Body of pancreas (tissue), 4 donors: ENCODE measurements around the gene KIF22. TPM values are rescaled to one million over a fixed set of nuclear protein-coding genes. Genes with fewer than 3 reads are reported as not detected.

Experiments used
- ATAC-seq: fragments of 150-250 bp; one replicate; pipeline ENCODE4 v1.9.1; 2016
- DNase-seq, 4 donors: peaks; one replicate each; pipeline ENCODE4 v3.0.0-alpha.2; 2019
- H3K27ac ChIP-seq, 4 donors: fragments of 200-600 bp; sonication (generic); 1 replicate in 3 of 4; 2 replicates in 1 of 4; pipeline versions ENCODE4 v1.5.1 to v1.6.1; 2016 to 2019; ENCODE audit warnings: mild to moderate bottlenecking in 1 of 4, mixed read lengths in 1 of 4, moderate library complexity in 1 of 4
- H3K27me3 ChIP-seq, 2 donors: fragments of 200-600 bp; sonication (generic); one replicate each; pipeline ENCODE4 v1.6.0; 2016; ENCODE audit warnings: mild to moderate bottlenecking in 1 of 2
- H3K36me3 ChIP-seq, 2 donors: fragments of 200-600 bp; sonication (generic); replicated peaks in 1 of 2; 2 replicates each; pipeline ENCODE4 v1.5.1; 2016; ENCODE audit warnings: low read depth in 2 of 2; ENCODE audit not compliant: insufficient read depth in 1 of 2
- H3K4me1 ChIP-seq: fragments of 200-600 bp; sonication (generic); one replicate; pipeline ENCODE4 v1.6.0; 2016
- H3K4me3 ChIP-seq, 2 donors: fragments of 200-600 bp; sonication (generic); 1 replicate in 1 of 2; 2 replicates in 1 of 2; pipeline ENCODE4 v1.5.1; 2016 to 2019
- H3K9me3 ChIP-seq, 3 donors: fragments of 200-600 bp; sonication (generic); 1 replicate in 2 of 3; 2 replicates in 1 of 3; pipeline ENCODE4 v1.5.1; 2016
- CTCF ChIP-seq, 7 experiments: fragments of 450-650 bp in 4 of 7; fragments of 200-600 bp in 3 of 7; sonication (generic) in 3 of 7; IDR thresholded peaks; one replicate each; pipeline ENCODE4 v1.5.1; 2016 to 2019; ENCODE audit warnings: antibody characterized with exemption in 7 of 7
- POLR2A ChIP-seq, 3 donors: fragments of 450-650 bp; IDR thresholded peaks; one replicate each; pipeline ENCODE4 v1.6.1; 2016; ENCODE audit warnings: antibody characterized with exemption in 3 of 3, mild to moderate bottlenecking in 2 of 3
- WGBS, 2 donors: methylation state at CpG; one replicate each; pipeline ENCODE4 v1.1.5; 2017; 5-methylcytosine and 5-hydroxymethylcytosine counted together
- intact Hi-C: fragments of 100-400 bp; cut with DNase I; formaldehyde crosslinking; loops from one replicate; pipeline ENCODE4 v1.15.1; 2023
- total RNA-seq, 2 donors: library from RNA; depleted of rRNA; stranded (reverse); fragments of >200 nt; gene quantifications; one replicate each; pipeline ENCODE4 v1.1.0, GENCODE V29; 2016

KIF22 gene
- total RNA-seq, 2 donors from 2014 or later = 8.9 to 13.7 TPM

DNA sequence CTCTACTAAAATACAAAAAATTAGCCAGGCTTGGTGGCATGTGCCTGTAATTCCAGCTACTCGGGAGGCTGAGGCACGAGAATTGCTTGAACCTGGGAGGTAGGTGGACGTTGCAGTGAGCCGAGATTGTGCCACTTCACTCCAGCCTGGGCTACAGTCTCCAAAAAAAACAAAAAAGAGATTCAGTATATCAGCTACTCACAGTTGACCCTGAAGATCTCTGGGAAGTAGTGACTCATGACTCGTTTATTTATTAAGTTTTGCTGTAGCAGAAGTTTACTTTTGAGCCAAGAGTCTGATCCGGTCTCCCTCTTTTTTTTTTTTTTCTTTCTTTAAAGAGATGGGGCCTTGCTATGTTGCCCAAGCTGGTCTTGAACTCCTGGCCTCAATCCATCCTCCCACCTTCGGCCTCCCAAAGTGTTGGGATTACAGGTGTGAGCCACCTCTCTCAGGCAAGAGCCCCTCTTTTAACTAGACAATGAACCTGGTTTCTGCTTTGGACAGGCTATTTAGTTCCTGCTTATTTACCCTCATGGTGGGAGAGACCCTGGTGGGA, 34.1 kb downstream of the KIF22 start:
- no peaks in the 10 kb centered on the region for H3K9me3 ChIP-seq
- H3K36me3 ChIP-seq = no peaks in the 10 kb centered on the region
- ATAC-seq (peak; percentile 33), DNase-seq (peak in 1 of 4 donors; percentile 35)
- peaks cover 95% of the 10 kb centered on the region for H3K4me1 ChIP-seq
- TF ChIP-seq CTCF (IDR thresholded peaks at IDR 0.05) (no peak), POLR2A (IDR thresholded peaks at IDR 0.05) (peak in 2 of 3 donors; percentile 23 to 36)
- H3K27me3 ChIP-seq = no peaks in the 10 kb centered on the region
- H3K4me3 ChIP-seq = no peak overlapping the region
- WGBS, 2 donors = 6 to 23% methylated on average over 7 of the region's 7 CpGs
- peak overlapping the region; percentile 71 to 86 (median 78) for H3K27ac ChIP-seq
- intact Hi-C loops = no loop called here

GRCh38 chr16:29825145-29826044, 34.8 kb downstream of the KIF22 start:
- intact Hi-C loops = no loop called here
- H3K27me3 ChIP-seq = no peaks in the 10 kb centered on the region
- no peaks in the 10 kb centered on the region for H3K36me3 ChIP-seq
- DNase-seq (peak in 1 of 4 donors; percentile 40), ATAC-seq (no peak)
- peak overlapping the region; percentile 70 to 86 (median 78) for H3K27ac ChIP-seq
- no peak for TF ChIP-seq CTCF (IDR thresholded peaks at IDR 0.05)
- no peak for TF ChIP-seq POLR2A (IDR thresholded peaks at IDR 0.05)
- H3K9me3 ChIP-seq = no peaks in the 10 kb centered on the region
- H3K4me1 ChIP-seq = peaks cover 97% of the 10 kb centered on the region
- H3K4me3 ChIP-seq = no peak overlapping the region
- WGBS, 2 donors = 73 to 80% methylated on average over 8 to 10 of the region's 10 CpGs

DNA sequence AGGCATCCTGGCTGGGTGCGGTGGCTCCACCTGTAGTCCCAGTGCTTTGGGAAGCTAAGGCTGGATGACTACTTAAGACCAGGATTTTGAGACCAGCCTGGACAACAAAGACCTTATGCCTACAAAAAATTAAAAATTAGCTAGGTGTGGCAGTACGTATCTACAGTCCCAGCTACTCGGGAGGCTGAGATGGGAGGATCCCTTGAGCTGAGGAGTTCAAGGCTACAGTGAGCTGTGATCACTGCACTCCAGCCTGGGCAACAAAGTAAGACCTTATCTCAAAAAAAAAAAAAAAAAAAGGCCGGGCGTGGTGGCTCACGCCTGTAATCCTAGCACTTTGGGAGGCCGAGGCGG, 35.8 kb downstream of the KIF22 start:
- H3K9me3 ChIP-seq = no peaks in the 10 kb centered on the region
- peak overlapping the region in 3 of 4 donors; percentile 77 to 86 (median 78) for H3K27ac ChIP-seq
- H3K36me3 ChIP-seq = no peaks in the 10 kb centered on the region
- intact Hi-C loops = no loop called here
- WGBS, 2 donors = 82 to 90% methylated on average over 7 to 8 of the region's 8 CpGs
- DNase-seq = no peak
- TF ChIP-seq POLR2A (IDR thresholded peaks at IDR 0.05) (no peak), CTCF (IDR thresholded peaks at IDR 0.05) (no peak)
- peaks cover 100% of the 10 kb centered on the region for H3K4me1 ChIP-seq
- H3K4me3 ChIP-seq = no peak overlapping the region
- no peaks in the 10 kb centered on the region for H3K27me3 ChIP-seq
- ATAC-seq = no peak

- ATAC-seq = no peak
- Histone ChIP-seq H3K4me3 (no peak overlapping the region), H3K27ac (peak overlapping the region in 3 of 4 donors; percentile 25 to 69 (median 29)), H3K4me1 (peaks cover 62% of the 10 kb centered on the region), H3K9me3 (no peaks in the 10 kb centered on the region), H3K36me3 (peaks cover 9 to 13% of the 10 kb centered on the region in 2 donors), H3K27me3 (no peaks in the 10 kb centered on the region)
- TF ChIP-seq POLR2A (IDR thresholded peaks at IDR 0.05) = no peak
- no peak for TF ChIP-seq CTCF (IDR thresholded peaks at IDR 0.05)
- no peak for DNase-seq
- 94 to 99% methylated on average over 9 to 11 of the region's 11 CpGs for WGBS, 2 donors
- intact Hi-C loops = no loop called here
These were observed 40.2 kb downstream of the KIF22 start for GRCh38 chr16:29830774-29831173.
